Hepatocyte (in vitro differentiated cells): ENCODE measurements around the gene KCTD8.

ENCODE experiments used
- EZH2 ChIP-seq: fragments of 200-600 bp; sonication (generic); IDR thresholded peaks from 2 replicates; pipeline ENCODE4 v1.6.1; 2016; ENCODE audit warnings: antibody characterized with exemption, mild to moderate bottlenecking, borderline replicate concordance
- TF ChIP-seq, protein P1 (sequence below): fragments of 200-600 bp; sonication (generic); IDR thresholded peaks from 2 replicates; pipeline ENCODE4 v1.5.1; 2016; ENCODE audit warnings: antibody characterized with exemption, mild to moderate bottlenecking; ENCODE audit not compliant: poor library complexity

- TF ChIP-seq, protein P1, sequence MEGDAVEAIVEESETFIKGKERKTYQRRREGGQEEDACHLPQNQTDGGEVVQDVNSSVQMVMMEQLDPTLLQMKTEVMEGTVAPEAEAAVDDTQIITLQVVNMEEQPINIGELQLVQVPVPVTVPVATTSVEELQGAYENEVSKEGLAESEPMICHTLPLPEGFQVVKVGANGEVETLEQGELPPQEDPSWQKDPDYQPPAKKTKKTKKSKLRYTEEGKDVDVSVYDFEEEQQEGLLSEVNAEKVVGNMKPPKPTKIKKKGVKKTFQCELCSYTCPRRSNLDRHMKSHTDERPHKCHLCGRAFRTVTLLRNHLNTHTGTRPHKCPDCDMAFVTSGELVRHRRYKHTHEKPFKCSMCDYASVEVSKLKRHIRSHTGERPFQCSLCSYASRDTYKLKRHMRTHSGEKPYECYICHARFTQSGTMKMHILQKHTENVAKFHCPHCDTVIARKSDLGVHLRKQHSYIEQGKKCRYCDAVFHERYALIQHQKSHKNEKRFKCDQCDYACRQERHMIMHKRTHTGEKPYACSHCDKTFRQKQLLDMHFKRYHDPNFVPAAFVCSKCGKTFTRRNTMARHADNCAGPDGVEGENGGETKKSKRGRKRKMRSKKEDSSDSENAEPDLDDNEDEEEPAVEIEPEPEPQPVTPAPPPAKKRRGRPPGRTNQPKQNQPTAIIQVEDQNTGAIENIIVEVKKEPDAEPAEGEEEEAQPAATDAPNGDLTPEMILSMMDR, result no peak
- TF ChIP-seq EZH2, result no peak
Observed at GRCh38 chr4:44210750-44211149, 237.9 kb downstream of the KCTD8 start.
